B cell (primary cell): ENCODE results near the gene LMNB1. TPM values are rescaled to one million over a fixed set of nuclear protein-coding genes. Genes with fewer than 3 reads are reported as not detected.
A peak's percentile ranks its signal among the peaks of the same experiment; 100 is the strongest.

Source experiments
- ATAC-seq: fragments of 200-7000 bp; cut with Tn5 transposase; one replicate; pipeline ENCODE4 v1.10.0; 2021; ENCODE audit warnings: low read depth, mild to moderate bottlenecking, moderate number of reproducible peaks, moderate library complexity
- CTCF ChIA-PET: fragments of 350-600 bp; sonication (Branson Sonifier 250); formaldehyde crosslinking; loops from one replicate; lab custom pipeline; 2021; ENCODE audit warnings: antibody characterized with exemption, inconsistent platforms; lab: Charles Lee
- POLR2A ChIA-PET: fragments of 350-600 bp; sonication (Branson Sonifier 250); formaldehyde crosslinking; loops from one replicate; lab custom pipeline; 2021; ENCODE audit warnings: antibody characterized with exemption; lab: Charles Lee
- DNase-seq: peaks from one replicate; pipeline ENCODE4 v3.0.0; 2013
- H2AFZ ChIP-seq: 2 replicates; pipeline ENCODE4 v1.6.1; 2012; ENCODE audit warnings: mild to moderate bottlenecking, low read depth, low read length; ENCODE audit not compliant: insufficient read depth, poor library complexity, severe bottlenecking
- H3K27ac ChIP-seq, 2 donors: 1 replicate in 1 of 2; 2 replicates in 1 of 2; pipeline ENCODE4 v1.5.1; 2012 to 2013; ENCODE audit warnings: low read length in 2 of 2, mild to moderate bottlenecking in 2 of 2, moderate library complexity in 1 of 2
- H3K27me3 ChIP-seq, 4 experiments: fragments of 200-600 bp in 1 of 4; sonication (generic) in 1 of 4; replicated peaks in 1 of 4; 1 replicate in 2 of 4; 2 replicates in 2 of 4; pipeline versions ENCODE4 v1.6.1 to v1.7.0; 2013 to 2016; ENCODE audit warnings: low read length in 3 of 4, mild to moderate bottlenecking in 2 of 4, mixed read lengths in 1 of 4, moderate library complexity in 1 of 4; ENCODE audit not compliant: insufficient read depth in 4 of 4, control insufficient read depth in 3 of 4; ENCODE audit errors: control extremely low read depth in 1 of 4
- H3K36me3 ChIP-seq, 2 experiments: replicated peaks in 1 of 2; 1 replicate in 1 of 2; 2 replicates in 1 of 2; pipeline versions ENCODE4 v1.6.1 to v1.7.1; 2013; ENCODE audit warnings: low read length in 1 of 2; ENCODE audit not compliant: insufficient read depth in 2 of 2, control insufficient read depth in 1 of 2; ENCODE audit errors: control extremely low read depth in 1 of 2, extremely low read depth in 1 of 2
- H3K4me1 ChIP-seq, 2 donors: fragments of 200-600 bp in 1 of 2; sonication (generic) in 1 of 2; 1 replicate in 1 of 2; 2 replicates in 1 of 2; pipeline versions ENCODE4 v1.5.1 to v1.6.1; 2013 to 2017; ENCODE audit warnings: low read length in 2 of 2; ENCODE audit not compliant: control insufficient read depth in 2 of 2, insufficient read depth in 2 of 2
- H3K4me2 ChIP-seq: replicated peaks from 2 replicates; pipeline ENCODE3; 2012; ENCODE audit warnings: mild to moderate bottlenecking, low read depth, low read length; ENCODE audit not compliant: poor library complexity, severe bottlenecking
- H3K4me3 ChIP-seq, 5 experiments: fragments of 200-600 bp in 1 of 5; sonication (generic) in 1 of 5; 1 replicate in 3 of 5; 2 replicates in 2 of 5; pipeline versions ENCODE4 v1.5.1 to v1.7.0; 2011 to 2016; ENCODE audit warnings: low read length in 4 of 5, mild to moderate bottlenecking in 4 of 5, low read depth in 2 of 5, control low read depth in 1 of 5, moderate library complexity in 1 of 5; ENCODE audit not compliant: insufficient read depth in 1 of 5; ENCODE audit errors: control extremely low read depth in 1 of 5, extremely low read depth in 1 of 5
- H3K79me2 ChIP-seq: fragments of 200-600 bp; sonication (generic); one replicate; pipeline ENCODE4 v1.6.0; 2016; ENCODE audit warnings: low read length; ENCODE audit not compliant: control insufficient read depth, insufficient read depth
- H3K9ac ChIP-seq: fragments of 200-600 bp; sonication (generic); 2 replicates; pipeline ENCODE4 v1.6.1; 2017; ENCODE audit warnings: mild to moderate bottlenecking, low read length, moderate library complexity
- H3K9me3 ChIP-seq, 3 donors: one replicate each; pipeline versions ENCODE4 v1.6.1 to v1.7.1; 2013; ENCODE audit warnings: low read length in 2 of 3; ENCODE audit not compliant: control insufficient read depth in 2 of 3, insufficient read depth in 1 of 3; ENCODE audit errors: control extremely low read depth in 1 of 3
- H4K20me1 ChIP-seq: 2 replicates; pipeline ENCODE4 v1.6.0; 2012; ENCODE audit warnings: mild to moderate bottlenecking, low read length; ENCODE audit not compliant: insufficient read depth, control insufficient read depth, poor library complexity, severe bottlenecking
- H3K27ac Mint-ChIP-seq: one replicate; pipeline ENCODE4 v1.8.0; 2021; ENCODE audit warnings: mixed read lengths
- H3K27me3 Mint-ChIP-seq: one replicate; pipeline ENCODE4 v1.8.0; 2021; ENCODE audit warnings: mixed read lengths
- H3K4me1 Mint-ChIP-seq: one replicate; pipeline ENCODE4 v1.8.0; 2021; ENCODE audit warnings: mixed read lengths
- H3K4me3 Mint-ChIP-seq: one replicate; pipeline ENCODE4 v1.8.0; 2021; ENCODE audit warnings: mixed read lengths
- H3K9me3 Mint-ChIP-seq: one replicate; pipeline ENCODE4 v1.8.0; 2022; ENCODE audit warnings: mixed read lengths; ENCODE audit not compliant: insufficient read depth
- CTCF ChIP-seq: fragments of 200-600 bp; IDR thresholded peaks from one replicate; pipeline ENCODE4 v1.8.0; 2022; ENCODE audit warnings: antibody characterized with exemption, mild to moderate bottlenecking
- EZH2 ChIP-seq: IDR thresholded peaks from 2 replicates; pipeline ENCODE4 v1.6.1; 2012; ENCODE audit warnings: borderline replicate concordance, low read depth, mild to moderate bottlenecking, moderate library complexity, low read length; ENCODE audit not compliant: insufficient read depth, poor library complexity, severe bottlenecking
- WGBS: methylation state at CpG from one replicate; pipeline ENCODE4 v1.1.5; 2013; ENCODE audit warnings: missing lambda C conversion rate; ENCODE audit not compliant: insufficient coverage; 5-methylcytosine and 5-hydroxymethylcytosine counted together
- intact Hi-C: fragments of 100-400 bp; cut with micrococcal nuclease; formaldehyde crosslinking; loops from one replicate; pipeline ENCODE4 v1.10.0; 2022
- polyA plus RNA-seq: library from polyadenylated mRNA; depleted of rRNA; stranded (reverse); fragments of >200 nt; gene quantifications from 2 replicates; pipeline ENCODE4 v1.2.3, GENCODE V29; 2012
- total RNA-seq, 2 donors: library from RNA; stranded (reverse); fragments of 120-200 nt in 1 of 2; gene quantifications; 1 replicate in 1 of 2; 2 replicates in 1 of 2; pipeline versions ENCODE4 v1.2.3 to v1.2.4, GENCODE V29; 2013 to 2022

The LMNB1 gene
- total and polyA plus RNA-seq, 2 donors (not counting 1 experiment from before 2014, with no cell fraction given): 10.5 to 25.1 TPM

- DNase-seq: no peak
- CTCF ChIA-PET: interaction anchor here (1.1 to 1.3 kb wide), 2 partner anchors 11 to 72 kb away, joined by 3 read pairs; partner anchors contain the start of gene LMNB1
Measured at GRCh38 chr5:126849101-126849678, 72.3 kb downstream of the LMNB1 start.

More at GRCh38 chr5:126849101-126849678, 72.3 kb downstream of the LMNB1 start:
- Histone ChIP-seq H3K27ac (no peak overlapping the region), H3K27me3 (no peaks in the 10 kb centered on the region), H3K4me2 (no peak overlapping the region), H3K36me3 (no peaks in the 10 kb centered on the region), H3K79me2 (no peaks in the 10 kb centered on the region), H3K9me3 (peaks cover 0 to 9% (median 0%) of the 10 kb centered on the region in 3 donors), H2AFZ (no peak overlapping the region), H3K9ac (no peak overlapping the region), H3K4me3 (no peak overlapping the region), H4K20me1 (no peaks in the 10 kb centered on the region), H3K4me1 (peaks cover 38 to 47% of the 10 kb centered on the region in 2 donors)
- intact Hi-C loops: no loop called here
- no peak overlapping the region for H3K4me3 Mint-ChIP-seq
- ATAC-seq: no peak
- TF ChIP-seq EZH2 (no peak), CTCF (no peak)
- POLR2A ChIA-PET: no interaction called here
- H3K4me1 Mint-ChIP-seq: peaks cover 65% of the 10 kb centered on the region
- WGBS: no CpG with 5 or more reads among the region's 3 CpGs
- H3K27me3 Mint-ChIP-seq: no peaks in the 10 kb centered on the region
- H3K9me3 Mint-ChIP-seq: no peaks in the 10 kb centered on the region
- H3K27ac Mint-ChIP-seq: peak overlapping the region; percentile 2
